K562 (cell line): ENCODE results near the gene CHCHD1. TPM values are rescaled to one million over a fixed set of nuclear protein-coding genes. Genes with fewer than 3 reads are reported as not detected.

Experiments used
- EP300 ChIP-seq: IDR thresholded peaks from 2 replicates; pipeline ENCODE4 v1.6.1; 2012; ENCODE audit warnings: low read length, improper control_type of control experiment
- FOXA3 ChIP-seq, 2 experiments: fragments of 450-650 bp in 1 of 2; sonication (generic) in 1 of 2; formaldehyde crosslinking; IDR thresholded peaks in 1 of 2; conservative IDR thresholded peaks in 1 of 2; 2 replicates each; pipeline versions ENCODE4 v1.4.0 to v1.8.0; 2020 to 2022; ENCODE audit warnings: mild to moderate bottlenecking in 2 of 2, missing genetic modification reagents in 1 of 2
- LARP7 ChIP-seq: fragments of 450-650 bp; IDR thresholded peaks from 2 replicates; pipeline ENCODE4 v1.6.1; 2016
- MYC ChIP-seq, 2 experiments: fragments of 250-450 bp in 1 of 2; sonication (Bioruptor Pico) in 1 of 2; IDR thresholded peaks; 2 replicates each; pipeline versions ENCODE4 v1.5.1 to v1.6.1; 2012 to 2021; ENCODE audit warnings: low read depth in 2 of 2, borderline replicate concordance in 1 of 2, improper control_type of control experiment in 1 of 2, low read length in 1 of 2, mild to moderate bottlenecking in 1 of 2, moderate library complexity in 1 of 2
- POLR2B ChIP-seq: fragments of 450-650 bp; IDR thresholded peaks from 2 replicates; pipeline ENCODE4 v1.6.1; 2018; ENCODE audit warnings: low read depth; ENCODE audit not compliant: partially characterized antibody
- ZNF77 ChIP-seq: fragments of 250-450 bp; sonication (Bioruptor Pico); IDR thresholded peaks from 2 replicates; pipeline ENCODE4 v1.5.0; 2020
- polyA plus RNA-seq, 8 experiments: library from polyadenylated mRNA; depleted of rRNA in 4 of 8; stranded (reverse) in 5 of 8; unstranded in 3 of 8; fragments of >200 nt; fragmentation: Nextera tagmentation in 2 of 8; fragmentation: Illumina TruSeq in 1 of 8; extraction: Ambion mirVana in 2 of 8; extraction: Trizol in 1 of 8; gene quantifications; 2 replicates each; pipeline versions ENCODE4 v1.2.1 to v1.2.3, GENCODE V29; 2011 to 2014; ENCODE audit warnings: inconsistent platforms in 1 of 8, missing spikeins in 1 of 8
- total RNA-seq, 7 experiments: library from RNA; depleted of rRNA in 6 of 7; stranded (reverse); fragments of >200 nt in 6 of 7; fragmentation: Illumina TruSeq in 2 of 7; extraction: Trizol in 2 of 7; gene quantifications; 2 replicates each; pipeline versions ENCODE4 v1.2.1 to v1.2.3, GENCODE V29; 2011 to 2021; ENCODE audit warnings: low replicate concordance in 1 of 7
- TF ChIP-seq, protein P1 (sequence below), 3 experiments: IDR thresholded peaks in 2 of 3; conservative IDR thresholded peaks in 1 of 3; 2 replicates each; pipeline ENCODE4 v1.5.1; 2011 to 2012; ENCODE audit warnings: low read length in 3 of 3, mild to moderate bottlenecking in 3 of 3, control low read depth in 2 of 3, improper control_type of control experiment in 1 of 3, inconsistent platforms in 1 of 3, low read depth in 1 of 3, mixed read lengths in 1 of 3, moderate library complexity in 1 of 3; ENCODE audit not compliant: insufficient read depth in 2 of 3
- TF ChIP-seq, protein P2 (sequence below), 2 experiments: fragments of 450-650 bp; IDR thresholded peaks; 2 replicates each; pipeline ENCODE4 v1.6.1; 2018; ENCODE audit warnings: mild to moderate bottlenecking in 2 of 2, low read depth in 1 of 2; ENCODE audit not compliant: partially characterized antibody in 2 of 2
- TF ChIP-seq, protein P3 (sequence below): sonication (generic); formaldehyde crosslinking; IDR thresholded peaks from 2 replicates; pipeline ENCODE4 v1.8.1; 2023; ENCODE audit warnings: mild to moderate bottlenecking, missing genetic modification reagents
- TF ChIP-seq, protein P4 (sequence below): sonication (generic); formaldehyde crosslinking; IDR thresholded peaks from 2 replicates; pipeline ENCODE4 v1.8.1; 2022; ENCODE audit warnings: missing genetic modification reagents
- TF ChIP-seq, protein P5 (sequence below): IDR thresholded peaks from 2 replicates; pipeline ENCODE4 v1.6.1; 2011; ENCODE audit warnings: borderline replicate concordance, low read depth, mild to moderate bottlenecking, moderate library complexity, low read length; ENCODE audit not compliant: insufficient read depth, poor library complexity, severe bottlenecking

The CHCHD1 gene
- total and polyA plus RNA-seq, 9 of the 15 experiments (the other 6 are each of a cell fraction or from before 2014, with no cell fraction given): 52.9 to 126 (median 83.4) TPM

DNA sequence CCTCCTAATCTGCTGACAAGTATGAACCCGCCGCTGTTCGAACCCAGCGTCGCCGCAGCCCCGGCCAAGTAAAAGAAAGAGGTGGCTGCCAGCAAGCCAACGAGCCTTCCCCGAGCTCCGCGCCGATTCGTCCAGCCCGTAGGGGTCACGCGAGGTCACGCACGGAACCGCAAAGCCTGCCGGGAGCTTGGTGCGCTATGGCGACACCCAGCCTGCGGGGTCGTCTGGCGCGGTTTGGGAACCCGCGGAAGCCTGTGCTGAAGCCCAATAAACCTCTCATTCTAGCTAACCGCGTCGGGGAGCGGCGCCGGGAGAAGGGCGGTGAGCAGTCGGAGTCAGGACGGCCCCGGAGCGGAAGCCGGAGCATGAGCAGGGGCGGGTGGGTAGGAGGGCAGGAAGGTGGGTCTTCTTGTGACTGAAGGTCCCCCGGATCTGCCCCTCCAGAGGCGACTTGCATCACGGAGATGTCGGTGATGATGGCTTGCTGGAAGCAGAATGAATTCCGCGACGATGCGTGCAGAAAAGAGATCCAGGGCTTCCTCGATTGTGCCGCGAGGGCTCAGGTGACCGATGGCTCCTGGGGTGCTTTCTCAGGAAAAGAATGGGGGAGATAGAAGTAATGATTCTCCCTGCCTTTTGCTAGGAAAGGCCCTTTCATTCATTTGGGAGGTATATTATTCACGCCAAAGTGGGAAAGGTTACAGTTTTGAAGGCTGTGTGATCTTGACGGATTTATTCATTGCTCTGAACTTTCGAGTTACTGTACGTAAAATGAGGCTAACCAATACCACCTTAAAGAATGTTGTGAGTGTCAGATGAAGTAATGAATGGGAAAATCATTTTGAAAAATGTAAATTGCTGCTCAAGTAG is at the start of gene CHCHD1 (continued):
- TF ChIP-seq, protein P1, sequence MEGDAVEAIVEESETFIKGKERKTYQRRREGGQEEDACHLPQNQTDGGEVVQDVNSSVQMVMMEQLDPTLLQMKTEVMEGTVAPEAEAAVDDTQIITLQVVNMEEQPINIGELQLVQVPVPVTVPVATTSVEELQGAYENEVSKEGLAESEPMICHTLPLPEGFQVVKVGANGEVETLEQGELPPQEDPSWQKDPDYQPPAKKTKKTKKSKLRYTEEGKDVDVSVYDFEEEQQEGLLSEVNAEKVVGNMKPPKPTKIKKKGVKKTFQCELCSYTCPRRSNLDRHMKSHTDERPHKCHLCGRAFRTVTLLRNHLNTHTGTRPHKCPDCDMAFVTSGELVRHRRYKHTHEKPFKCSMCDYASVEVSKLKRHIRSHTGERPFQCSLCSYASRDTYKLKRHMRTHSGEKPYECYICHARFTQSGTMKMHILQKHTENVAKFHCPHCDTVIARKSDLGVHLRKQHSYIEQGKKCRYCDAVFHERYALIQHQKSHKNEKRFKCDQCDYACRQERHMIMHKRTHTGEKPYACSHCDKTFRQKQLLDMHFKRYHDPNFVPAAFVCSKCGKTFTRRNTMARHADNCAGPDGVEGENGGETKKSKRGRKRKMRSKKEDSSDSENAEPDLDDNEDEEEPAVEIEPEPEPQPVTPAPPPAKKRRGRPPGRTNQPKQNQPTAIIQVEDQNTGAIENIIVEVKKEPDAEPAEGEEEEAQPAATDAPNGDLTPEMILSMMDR (IDR thresholded peaks at IDR 0.05 in 2 of 3, conservative IDR thresholded peaks at IDR 0.05 in 1 of 3; ENCODE audit: insufficient read depth in 2 of 3, low read depth in 1 of 3, low read length in 3 of 3): no peak; a peak in 1 of 6 replicates
- TF ChIP-seq POLR2B (peak; percentile 94), LARP7 (no peak), MYC (IDR thresholded peaks at IDR 0.05; ENCODE audit: low read depth, low read length) (peak; percentile 82), MYC (CRISPR knock-in tag; IDR thresholded peaks at IDR 0.05; ENCODE audit: borderline replicate concordance, low read depth) (0 out of 2 replicates have a peak, but pooled peaks have one; percentile 63), EP300 (peak; percentile 39; the same call in 1 of the 2 replicates), ZNF77 (CRISPR knock-in tag) (no peak), FOXA3 (CRISPR knock-in tag; conservative IDR thresholded peaks at IDR 0.05 in 1 of 2, IDR thresholded peaks at IDR 0.05 in 1 of 2) (no peak)
- TF ChIP-seq, protein P2, sequence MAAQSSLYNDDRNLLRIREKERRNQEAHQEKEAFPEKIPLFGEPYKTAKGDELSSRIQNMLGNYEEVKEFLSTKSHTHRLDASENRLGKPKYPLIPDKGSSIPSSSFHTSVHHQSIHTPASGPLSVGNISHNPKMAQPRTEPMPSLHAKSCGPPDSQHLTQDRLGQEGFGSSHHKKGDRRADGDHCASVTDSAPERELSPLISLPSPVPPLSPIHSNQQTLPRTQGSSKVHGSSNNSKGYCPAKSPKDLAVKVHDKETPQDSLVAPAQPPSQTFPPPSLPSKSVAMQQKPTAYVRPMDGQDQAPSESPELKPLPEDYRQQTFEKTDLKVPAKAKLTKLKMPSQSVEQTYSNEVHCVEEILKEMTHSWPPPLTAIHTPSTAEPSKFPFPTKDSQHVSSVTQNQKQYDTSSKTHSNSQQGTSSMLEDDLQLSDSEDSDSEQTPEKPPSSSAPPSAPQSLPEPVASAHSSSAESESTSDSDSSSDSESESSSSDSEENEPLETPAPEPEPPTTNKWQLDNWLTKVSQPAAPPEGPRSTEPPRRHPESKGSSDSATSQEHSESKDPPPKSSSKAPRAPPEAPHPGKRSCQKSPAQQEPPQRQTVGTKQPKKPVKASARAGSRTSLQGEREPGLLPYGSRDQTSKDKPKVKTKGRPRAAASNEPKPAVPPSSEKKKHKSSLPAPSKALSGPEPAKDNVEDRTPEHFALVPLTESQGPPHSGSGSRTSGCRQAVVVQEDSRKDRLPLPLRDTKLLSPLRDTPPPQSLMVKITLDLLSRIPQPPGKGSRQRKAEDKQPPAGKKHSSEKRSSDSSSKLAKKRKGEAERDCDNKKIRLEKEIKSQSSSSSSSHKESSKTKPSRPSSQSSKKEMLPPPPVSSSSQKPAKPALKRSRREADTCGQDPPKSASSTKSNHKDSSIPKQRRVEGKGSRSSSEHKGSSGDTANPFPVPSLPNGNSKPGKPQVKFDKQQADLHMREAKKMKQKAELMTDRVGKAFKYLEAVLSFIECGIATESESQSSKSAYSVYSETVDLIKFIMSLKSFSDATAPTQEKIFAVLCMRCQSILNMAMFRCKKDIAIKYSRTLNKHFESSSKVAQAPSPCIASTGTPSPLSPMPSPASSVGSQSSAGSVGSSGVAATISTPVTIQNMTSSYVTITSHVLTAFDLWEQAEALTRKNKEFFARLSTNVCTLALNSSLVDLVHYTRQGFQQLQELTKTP (IDR thresholded peaks at IDR 0.05; ENCODE audit: low read depth in 1 of 2, partially characterized antibody in 2 of 2): peak in 1 of 2 experiments; percentile 82
- TF ChIP-seq, protein P3, sequence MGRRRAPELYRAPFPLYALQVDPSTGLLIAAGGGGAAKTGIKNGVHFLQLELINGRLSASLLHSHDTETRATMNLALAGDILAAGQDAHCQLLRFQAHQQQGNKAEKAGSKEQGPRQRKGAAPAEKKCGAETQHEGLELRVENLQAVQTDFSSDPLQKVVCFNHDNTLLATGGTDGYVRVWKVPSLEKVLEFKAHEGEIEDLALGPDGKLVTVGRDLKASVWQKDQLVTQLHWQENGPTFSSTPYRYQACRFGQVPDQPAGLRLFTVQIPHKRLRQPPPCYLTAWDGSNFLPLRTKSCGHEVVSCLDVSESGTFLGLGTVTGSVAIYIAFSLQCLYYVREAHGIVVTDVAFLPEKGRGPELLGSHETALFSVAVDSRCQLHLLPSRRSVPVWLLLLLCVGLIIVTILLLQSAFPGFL (CRISPR knock-in tag): peak; percentile 93; the same call in 1 of the 2 replicates
- TF ChIP-seq, protein P4, sequence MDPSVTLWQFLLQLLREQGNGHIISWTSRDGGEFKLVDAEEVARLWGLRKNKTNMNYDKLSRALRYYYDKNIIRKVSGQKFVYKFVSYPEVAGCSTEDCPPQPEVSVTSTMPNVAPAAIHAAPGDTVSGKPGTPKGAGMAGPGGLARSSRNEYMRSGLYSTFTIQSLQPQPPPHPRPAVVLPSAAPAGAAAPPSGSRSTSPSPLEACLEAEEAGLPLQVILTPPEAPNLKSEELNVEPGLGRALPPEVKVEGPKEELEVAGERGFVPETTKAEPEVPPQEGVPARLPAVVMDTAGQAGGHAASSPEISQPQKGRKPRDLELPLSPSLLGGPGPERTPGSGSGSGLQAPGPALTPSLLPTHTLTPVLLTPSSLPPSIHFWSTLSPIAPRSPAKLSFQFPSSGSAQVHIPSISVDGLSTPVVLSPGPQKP (CRISPR knock-in tag): no peak
- TF ChIP-seq, protein P5, sequence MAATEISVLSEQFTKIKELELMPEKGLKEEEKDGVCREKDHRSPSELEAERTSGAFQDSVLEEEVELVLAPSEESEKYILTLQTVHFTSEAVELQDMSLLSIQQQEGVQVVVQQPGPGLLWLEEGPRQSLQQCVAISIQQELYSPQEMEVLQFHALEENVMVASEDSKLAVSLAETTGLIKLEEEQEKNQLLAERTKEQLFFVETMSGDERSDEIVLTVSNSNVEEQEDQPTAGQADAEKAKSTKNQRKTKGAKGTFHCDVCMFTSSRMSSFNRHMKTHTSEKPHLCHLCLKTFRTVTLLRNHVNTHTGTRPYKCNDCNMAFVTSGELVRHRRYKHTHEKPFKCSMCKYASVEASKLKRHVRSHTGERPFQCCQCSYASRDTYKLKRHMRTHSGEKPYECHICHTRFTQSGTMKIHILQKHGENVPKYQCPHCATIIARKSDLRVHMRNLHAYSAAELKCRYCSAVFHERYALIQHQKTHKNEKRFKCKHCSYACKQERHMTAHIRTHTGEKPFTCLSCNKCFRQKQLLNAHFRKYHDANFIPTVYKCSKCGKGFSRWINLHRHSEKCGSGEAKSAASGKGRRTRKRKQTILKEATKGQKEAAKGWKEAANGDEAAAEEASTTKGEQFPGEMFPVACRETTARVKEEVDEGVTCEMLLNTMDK: peak; percentile 36
